ENCODE results near the gene MYL6. TPM values are rescaled to one million over a fixed set of nuclear protein-coding genes. Genes with fewer than 3 reads are reported as not detected.

MYL6 gene
- total and polyA plus RNA-seq, 2 experiments from 2014 or later: 2,662 to 3,948 TPM

DNA sequence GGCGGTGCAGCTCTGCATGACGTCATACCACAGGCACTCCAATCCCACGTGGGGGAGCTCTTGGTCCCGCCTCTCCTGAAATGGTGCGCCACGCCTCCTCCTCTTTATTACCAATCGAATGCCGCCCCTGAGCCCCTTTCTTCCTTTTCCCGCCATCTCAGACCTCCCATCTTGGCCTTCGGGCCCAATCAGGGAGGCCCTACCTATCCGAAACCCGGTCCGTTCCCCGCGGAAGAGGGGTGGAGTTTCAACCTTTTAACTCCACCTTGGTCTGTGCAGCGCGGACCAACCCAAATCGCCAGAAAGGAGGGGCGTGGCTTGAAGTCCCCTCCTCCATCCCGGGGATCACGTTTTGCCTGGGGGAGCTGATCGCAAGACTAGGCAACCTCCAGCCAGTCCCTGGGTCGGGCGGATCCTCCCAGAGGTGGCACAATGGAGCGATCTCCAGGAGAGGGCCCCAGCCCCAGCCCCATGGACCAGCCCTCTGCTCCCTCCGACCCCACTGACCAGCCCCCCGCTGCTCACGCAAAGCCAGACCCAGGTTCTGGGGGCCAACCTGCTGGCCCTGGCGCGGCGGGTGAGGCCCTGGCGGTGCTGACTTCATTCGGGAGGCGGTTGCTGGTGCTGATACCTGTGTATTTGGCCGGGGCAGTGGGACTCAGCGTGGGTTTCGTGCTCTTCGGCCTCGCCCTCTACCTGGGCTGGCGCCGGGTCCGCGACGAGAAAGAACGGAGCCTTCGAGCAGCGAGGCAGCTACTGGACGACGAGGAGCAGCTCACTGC, 30.1 kb upstream of the MYL6 start, which contains the start of gene ESYT1:
TSS of gene ESYT1 (plus strand) at position 380 of the 782 bp plus-strand sequence. CDS start at position 433, 53 bp downstream.
- Histone ChIP-seq H3K9me2 (ENCODE audit: insufficient read depth) (no peaks in the 10 kb centered on the region), H3K27ac (peak within 1 kb of the TSS; percentile 81), H3K9me3 (ENCODE audit: low read depth) (no peaks in the 10 kb centered on the region), H3K4me3 (peak within 1 kb of the TSS; percentile 95), H3K36me3 (ENCODE audit: low read depth) (peaks cover 15% of the 10 kb centered on the region; the same call in 1 of the 2 replicates), H3K79me2 (ENCODE audit: insufficient read depth) (peaks cover 67% of the 10 kb centered on the region), H3F3A (ENCODE audit: insufficient read depth) (peaks cover 32% of the 10 kb centered on the region), H3K4me1 (ENCODE audit: insufficient read depth) (peaks cover 20% of the 10 kb centered on the region), H3K27me3 (replicated peaks; ENCODE audit: insufficient read depth) (no peaks in the 10 kb centered on the region), H2AFZ (peak within 1 kb of the TSS; percentile 76), H3K9ac (peak within 1 kb of the TSS; percentile 84), H4K20me1 (ENCODE audit: insufficient read depth) (no peaks in the 10 kb centered on the region), H3K4me2 (ENCODE audit: unreplicated experiment) (peak within 1 kb of the TSS; percentile 99)
- TF ChIP-seq EZH2phosphoT487 (IDR thresholded peaks at IDR 0.05; ENCODE audit: insufficient read depth, low read depth): no peak
- in situ Hi-C loops (cut with MboI): no loop called here
- DNase-seq: peak; percentile 100
- WGBS, 2 experiments (ENCODE audit: low coverage in 1 of 2, low lambda C conversion rate in 2 of 2, missing lambda C conversion rate in 2 of 2): 1% methylated on average over 44 to 46 of the region's 49 CpGs

DNA sequence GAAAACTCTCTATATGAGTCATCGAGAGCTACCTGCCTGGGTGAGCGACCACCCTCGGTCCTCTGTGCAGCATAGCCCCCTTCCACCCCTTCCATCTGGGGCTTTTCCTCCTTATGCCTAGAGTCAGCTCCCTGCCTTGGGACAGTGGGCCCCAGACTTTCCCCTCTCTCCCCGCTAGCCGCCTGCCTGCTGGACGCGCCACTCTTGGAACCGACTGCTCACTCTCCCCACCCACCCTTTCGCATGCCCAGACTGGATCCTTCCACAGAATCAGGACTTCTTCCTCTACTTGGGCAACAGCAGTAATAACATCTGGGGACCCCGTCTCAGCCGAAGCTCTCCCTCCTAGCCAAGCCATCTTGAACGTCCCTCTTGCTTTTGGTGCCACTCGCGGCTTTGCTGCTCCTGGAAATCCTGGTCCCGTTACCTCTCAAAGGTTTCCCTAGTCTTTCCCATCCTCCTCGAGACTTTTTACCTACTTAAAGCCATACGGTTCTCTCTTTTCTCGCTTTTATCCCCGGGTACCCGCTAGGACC, 29.4 kb upstream of the MYL6 start:
- TF ChIP-seq EZH2phosphoT487 (IDR thresholded peaks at IDR 0.05; ENCODE audit: insufficient read depth, low read depth) (no peak), EZH2 (IDR thresholded peaks at IDR 0.05; ENCODE audit: insufficient read depth, poor library complexity, severe bottlenecking) (no peak)
- Histone ChIP-seq H4K20me1 (ENCODE audit: insufficient read depth) (no peaks in the 10 kb centered on the region), H3K9ac (peak overlapping the region; percentile 84), H3F3A (ENCODE audit: insufficient read depth) (peaks cover 32% of the 10 kb centered on the region), H3K36me3 (ENCODE audit: low read depth) (peaks cover 15% of the 10 kb centered on the region; the same call in 1 of the 2 replicates), H3K4me2 (ENCODE audit: unreplicated experiment) (peak overlapping the region; percentile 85), H3K79me2 (ENCODE audit: insufficient read depth) (peaks cover 67% of the 10 kb centered on the region), H3K4me1 (ENCODE audit: insufficient read depth) (peaks cover 20% of the 10 kb centered on the region), H3K27me3 (replicated peaks; ENCODE audit: insufficient read depth) (no peaks in the 10 kb centered on the region), H3K9me3 (ENCODE audit: low read depth) (no peaks in the 10 kb centered on the region), H3K9me2 (ENCODE audit: insufficient read depth) (no peaks in the 10 kb centered on the region), H2AFZ (peak overlapping the region; percentile 74), H3K27ac (peak overlapping the region; percentile 56), H3K4me3 (peak overlapping the region; percentile 95)
- in situ Hi-C loops (cut with MboI): no loop called here
- 2 to 3% methylated on average over 20 of the region's 20 CpGs for WGBS, 2 experiments (ENCODE audit: low coverage in 1 of 2, low lambda C conversion rate in 2 of 2, missing lambda C conversion rate in 2 of 2)
- peak; percentile 66 for DNase-seq

DNA sequence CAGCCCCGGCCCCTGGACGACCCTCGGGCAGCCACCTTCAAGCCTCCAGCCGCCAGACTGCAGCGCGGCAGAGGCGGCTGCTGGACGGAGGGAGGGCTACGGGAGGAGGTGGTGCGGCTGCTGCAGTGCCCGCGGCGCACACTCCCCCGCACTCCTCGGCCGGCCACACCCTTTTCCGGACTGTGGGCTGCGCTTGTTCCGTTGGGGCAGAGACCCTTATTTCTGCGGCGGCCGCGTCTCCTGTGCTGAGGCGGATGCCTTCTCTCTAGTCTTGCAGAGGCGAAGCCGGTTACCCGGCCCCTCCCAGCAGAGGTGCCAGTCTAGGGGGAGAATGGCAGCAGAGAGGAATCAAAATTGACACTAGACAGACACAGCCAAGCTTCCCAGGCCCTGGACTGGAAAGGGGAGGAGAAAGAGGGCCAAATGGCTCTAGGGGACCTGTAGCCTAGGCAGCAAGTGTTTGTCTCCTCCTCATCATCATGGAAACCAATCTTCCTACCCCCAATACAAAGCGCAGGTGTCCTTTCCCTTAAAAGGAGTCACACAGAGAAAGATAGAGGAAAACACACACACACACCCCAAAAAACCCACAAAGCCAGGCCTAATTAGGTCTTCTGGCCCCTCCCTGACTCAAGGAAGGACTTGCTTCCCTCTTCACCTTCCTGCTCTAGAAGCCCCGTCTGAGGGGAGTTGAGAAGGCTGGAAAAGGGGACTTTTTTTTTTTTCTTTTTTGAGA, 28.8 kb upstream of the MYL6 start:
- peak; percentile 79 for DNase-seq
- Histone ChIP-seq H2AFZ (peak overlapping the region; percentile 74), H3K27me3 (replicated peaks; ENCODE audit: insufficient read depth) (no peaks in the 10 kb centered on the region), H3K36me3 (ENCODE audit: low read depth) (peaks cover 17% of the 10 kb centered on the region; the same call in 1 of the 2 replicates), H3K4me3 (peak overlapping the region; percentile 95), H3K9me3 (ENCODE audit: low read depth) (no peaks in the 10 kb centered on the region), H3K9ac (peak overlapping the region; percentile 84), H3K4me2 (ENCODE audit: unreplicated experiment) (peak overlapping the region; percentile 85), H3K79me2 (ENCODE audit: insufficient read depth) (peaks cover 67% of the 10 kb centered on the region), H3K9me2 (ENCODE audit: insufficient read depth) (no peaks in the 10 kb centered on the region), H3K27ac (peak overlapping the region; percentile 56), H4K20me1 (ENCODE audit: insufficient read depth) (no peaks in the 10 kb centered on the region), H3F3A (ENCODE audit: insufficient read depth) (peaks cover 29% of the 10 kb centered on the region), H3K4me1 (ENCODE audit: insufficient read depth) (peaks cover 20% of the 10 kb centered on the region)
- WGBS, 2 experiments (ENCODE audit: low coverage in 1 of 2, low lambda C conversion rate in 2 of 2, missing lambda C conversion rate in 2 of 2): 4 to 5% methylated on average over 29 of the region's 29 CpGs
- in situ Hi-C loops (cut with MboI): no loop called here
- no peak for TF ChIP-seq EZH2phosphoT487 (IDR thresholded peaks at IDR 0.05; ENCODE audit: insufficient read depth, low read depth)
- no peak for TF ChIP-seq EZH2 (IDR thresholded peaks at IDR 0.05; ENCODE audit: insufficient read depth, poor library complexity, severe bottlenecking)

DNA sequence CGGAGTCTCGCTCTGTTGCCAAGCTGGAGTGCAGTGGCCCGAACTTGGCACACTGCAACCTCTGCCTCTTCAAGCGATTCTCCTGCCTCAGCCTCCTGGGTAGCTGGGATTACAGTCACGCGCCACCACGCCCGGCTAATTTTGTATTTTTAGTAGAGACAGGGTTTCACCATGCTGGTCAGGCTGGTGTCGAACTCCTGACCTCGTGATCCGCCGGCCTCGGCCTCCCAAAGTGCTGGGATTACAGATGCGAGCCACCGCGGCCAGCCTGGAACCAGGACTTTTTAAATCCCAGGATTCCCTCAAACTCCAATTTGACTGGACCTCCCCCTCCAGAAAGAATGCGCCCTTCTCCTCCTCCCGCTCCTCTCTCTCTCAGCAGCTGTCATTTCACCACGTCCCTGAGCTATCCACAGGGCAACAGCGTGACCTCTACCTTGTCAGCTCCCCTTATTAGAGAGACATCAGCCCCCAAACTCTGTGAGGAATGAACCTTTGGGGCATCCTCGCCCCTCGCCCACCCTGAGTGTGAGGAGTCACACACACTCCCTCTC, 28.1 kb upstream of the MYL6 start:
- Histone ChIP-seq H4K20me1 (ENCODE audit: insufficient read depth) (no peaks in the 10 kb centered on the region), H3K9me2 (ENCODE audit: insufficient read depth) (no peaks in the 10 kb centered on the region), H3K4me3 (peak overlapping the region; percentile 95), H2AFZ (no peak overlapping the region), H3K27ac (no peak overlapping the region), H3K4me1 (ENCODE audit: insufficient read depth) (peaks cover 20% of the 10 kb centered on the region), H3K4me2 (ENCODE audit: unreplicated experiment) (peak overlapping the region; percentile 85), H3K9me3 (ENCODE audit: low read depth) (no peaks in the 10 kb centered on the region), H3K36me3 (ENCODE audit: low read depth) (peaks cover 22% of the 10 kb centered on the region), H3K27me3 (replicated peaks; ENCODE audit: insufficient read depth) (no peaks in the 10 kb centered on the region), H3F3A (ENCODE audit: insufficient read depth) (peaks cover 22% of the 10 kb centered on the region), H3K9ac (peak overlapping the region; percentile 84), H3K79me2 (ENCODE audit: insufficient read depth) (peaks cover 67% of the 10 kb centered on the region)
- TF ChIP-seq EZH2 (IDR thresholded peaks at IDR 0.05; ENCODE audit: insufficient read depth, poor library complexity, severe bottlenecking): no peak
- no peak for TF ChIP-seq EZH2phosphoT487 (IDR thresholded peaks at IDR 0.05; ENCODE audit: insufficient read depth, low read depth)
- in situ Hi-C loops (cut with MboI): no loop called here
- no peak for DNase-seq
- WGBS, 2 experiments (ENCODE audit: low coverage in 1 of 2, low lambda C conversion rate in 2 of 2, missing lambda C conversion rate in 2 of 2): 74 to 77% methylated on average over 22 of the region's 22 CpGs

All from GM23248 (cell line).